Smooth muscle cell (in vitro differentiated cells): ENCODE results near the gene WDPCP. TPM values are rescaled to one million over a fixed set of nuclear protein-coding genes. Genes with fewer than 3 reads are reported as not detected.

Experiments used
- DNase-seq: peaks from one replicate; lab custom pipeline; 2025; ENCODE audit not compliant: unreplicated experiment; lab: John Stamatoyannopoulos, UW
- H2AFZ ChIP-seq: fragments of 200-600 bp; sonication (generic); 2 replicates; pipeline ENCODE4 v1.6.0; 2016; ENCODE audit warnings: antibody characterized with exemption, low read depth, mild to moderate bottlenecking
- H3F3A ChIP-seq: fragments of 200-600 bp; sonication (generic); 2 replicates; pipeline ENCODE4 v1.6.0; 2017; ENCODE audit warnings: antibody characterized with exemption, low read depth
- H3K27ac ChIP-seq: fragments of 200-600 bp; sonication (generic); 2 replicates; pipeline ENCODE4 v1.5.1; 2016; ENCODE audit warnings: low read depth, mild to moderate bottlenecking
- H3K27me3 ChIP-seq: fragments of 200-600 bp; sonication (generic); 2 replicates; pipeline ENCODE4 v1.6.1; 2016; ENCODE audit warnings: low read depth, mild to moderate bottlenecking
- H3K36me3 ChIP-seq: fragments of 200-600 bp; sonication (generic); 2 replicates; pipeline ENCODE4 v1.5.1; 2016; ENCODE audit warnings: low read depth
- H3K4me1 ChIP-seq: fragments of 200-600 bp; sonication (generic); 2 replicates; pipeline ENCODE4 v1.5.1; 2016; ENCODE audit warnings: low read depth
- H3K4me2 ChIP-seq: fragments of 200-600 bp; sonication (generic); 2 replicates; pipeline ENCODE4 v1.6.0; 2016; ENCODE audit warnings: mild to moderate bottlenecking
- H3K4me3 ChIP-seq: fragments of 200-600 bp; sonication (generic); 2 replicates; pipeline ENCODE4 v1.5.1; 2016; ENCODE audit warnings: mild to moderate bottlenecking
- H3K79me2 ChIP-seq: fragments of 200-600 bp; sonication (generic); 2 replicates; pipeline ENCODE4 v1.6.0; 2016; ENCODE audit warnings: low read depth, mild to moderate bottlenecking
- H3K9ac ChIP-seq: fragments of 200-600 bp; sonication (generic); 2 replicates; pipeline ENCODE4 v1.6.0; 2016; ENCODE audit warnings: low read depth
- H3K9me3 ChIP-seq: fragments of 200-600 bp; sonication (generic); replicated peaks from 2 replicates; pipeline ENCODE4 v1.5.1; 2016; ENCODE audit warnings: low read depth
- H4K20me1 ChIP-seq: fragments of 200-600 bp; sonication (generic); 2 replicates; pipeline ENCODE4 v1.6.0; 2016; ENCODE audit warnings: low read depth
- CTCF ChIP-seq: fragments of 200-600 bp; sonication (generic); IDR thresholded peaks from 2 replicates; pipeline ENCODE4 v1.5.1; 2017; ENCODE audit warnings: borderline replicate concordance, mild to moderate bottlenecking, antibody characterized with exemption; ENCODE audit not compliant: insufficient read depth, poor library complexity, severe bottlenecking
- WGBS: methylation state at CpG from one replicate; pipeline ENCODE4 v1.1.7; 2016; ENCODE audit warnings: low lambda C conversion rate; 5-methylcytosine and 5-hydroxymethylcytosine counted together
- polyA plus RNA-seq: library from polyadenylated mRNA; unstranded; fragments of >200 nt; fragmentation: Nextera tagmentation; extraction: Ambion mirVana; gene quantifications from 2 replicates; pipeline ENCODE4 v1.2.1, GENCODE V29; 2016
- total RNA-seq: library from RNA; depleted of rRNA; stranded (reverse); fragments of >200 nt; gene quantifications from 2 replicates; pipeline ENCODE4 v1.2.3, GENCODE V29; 2014

Gene WDPCP
- total and polyA plus RNA-seq, 2 experiments from 2014 or later: 7.5 to 8.1 TPM

GRCh38 chr2:63257473-63257872 lies 330.8 kb downstream of the WDPCP start:
- WGBS: 96% methylated on average over 2 of the region's 2 CpGs
- DNase-seq: no peak

GRCh38 chr2:63249161-63249560 lies 339.1 kb downstream of the WDPCP start:
- no peaks in the 10 kb centered on the region for H3K27me3 ChIP-seq
- H2AFZ ChIP-seq: no peak overlapping the region
- no peak overlapping the region for H3K4me3 ChIP-seq
- H3K27ac ChIP-seq: peak overlapping the region; percentile 38
- H4K20me1 ChIP-seq: no peaks in the 10 kb centered on the region
- WGBS: 72% methylated on average over 2 of the region's 2 CpGs
- H3F3A ChIP-seq: no peaks in the 10 kb centered on the region
- H3K4me1 ChIP-seq: no peaks in the 10 kb centered on the region
- no peak overlapping the region for H3K9ac ChIP-seq
- H3K79me2 ChIP-seq: no peaks in the 10 kb centered on the region
- H3K9me3 ChIP-seq: no peaks in the 10 kb centered on the region
- no peak overlapping the region for H3K4me2 ChIP-seq
- no peak for TF ChIP-seq CTCF
- DNase-seq: no peak
- no peaks in the 10 kb centered on the region for H3K36me3 ChIP-seq

More at GRCh38 chr2:63257473-63257872, 330.8 kb downstream of the WDPCP start:
- H3K27ac ChIP-seq: no peak overlapping the region
- no peaks in the 10 kb centered on the region for H3K36me3 ChIP-seq
- H3K4me1 ChIP-seq: no peaks in the 10 kb centered on the region
- TF ChIP-seq CTCF: no peak
- no peak overlapping the region for H3K4me3 ChIP-seq
- H3K79me2 ChIP-seq: no peaks in the 10 kb centered on the region
- H3K9ac ChIP-seq: no peak overlapping the region
- no peaks in the 10 kb centered on the region for H3F3A ChIP-seq
- H3K4me2 ChIP-seq: no peak overlapping the region
- H4K20me1 ChIP-seq: no peaks in the 10 kb centered on the region
- H3K27me3 ChIP-seq: no peaks in the 10 kb centered on the region
- H3K9me3 ChIP-seq: no peaks in the 10 kb centered on the region
- H2AFZ ChIP-seq: no peak overlapping the region

- Histone ChIP-seq H3K4me3 (no peak overlapping the region), H3K79me2 (no peaks in the 10 kb centered on the region), H3K27me3 (no peaks in the 10 kb centered on the region), H4K20me1 (no peaks in the 10 kb centered on the region), H3K27ac (no peak overlapping the region), H3K36me3 (no peaks in the 10 kb centered on the region), H3K4me2 (no peak overlapping the region), H3K9me3 (no peaks in the 10 kb centered on the region), H3F3A (no peaks in the 10 kb centered on the region), H3K9ac (no peak overlapping the region), H3K4me1 (no peaks in the 10 kb centered on the region), H2AFZ (no peak overlapping the region)
- WGBS: 86% methylated on average over 1 of the region's 1 CpG
- TF ChIP-seq CTCF: no peak
- DNase-seq: no peak
Measured at GRCh38 chr2:63242747-63243146, 345.5 kb downstream of the WDPCP start.

GRCh38 chr2:63225964-63226686 lies 362.2 kb downstream of the WDPCP start:
- Histone ChIP-seq H3K4me1 (no peaks in the 10 kb centered on the region), H3K36me3 (no peaks in the 10 kb centered on the region), H2AFZ (no peak overlapping the region), H3K4me2 (no peak overlapping the region), H3K27ac (peak overlapping the region; percentile 37), H3K27me3 (no peaks in the 10 kb centered on the region), H4K20me1 (no peaks in the 10 kb centered on the region), H3K4me3 (no peak overlapping the region), H3K9me3 (no peaks in the 10 kb centered on the region), H3K9ac (no peak overlapping the region), H3F3A (no peaks in the 10 kb centered on the region), H3K79me2 (no peaks in the 10 kb centered on the region)
- WGBS: 73% methylated on average over 1 of the region's 1 CpG
- TF ChIP-seq CTCF: no peak
- DNase-seq: no peak
